GM12878 (cell line): ENCODE data around the gene PRDM15. TPM values are rescaled to one million over a fixed set of nuclear protein-coding genes. Genes with fewer than 3 reads are reported as not detected.

Source experiments
- ATAC-seq: fragments of 200-7000 bp; cut with Tn5 transposase; 3 replicates; pipeline ENCODE4 v1.9.1; 2020; ENCODE audit warnings: mild to moderate bottlenecking, moderate library complexity
- BruUV-seq: library from RNA; stranded (reverse); fragments of 400-500 nt; replicated peaks from 2 replicates; lab custom pipeline; 2021; lab: Mats Ljungman, UMichigan
- CTCF ChIA-PET: fragments of 300-600 bp; sonication (Branson Sonifier 250); formaldehyde crosslinking; extraction: SDS; loops from one replicate; lab custom pipeline; 2021; ENCODE audit warnings: inconsistent platforms; lab: Yijun Ruan, JAX
- POLR2A ChIA-PET: fragments of 350-600 bp; formaldehyde crosslinking; extraction: SDS; loops from one replicate; lab custom pipeline; 2021; ENCODE audit warnings: inconsistent platforms; lab: Charles Lee
- RAD21 ChIA-PET: fragments of 300-600 bp; sonication (Branson Sonifier 250); formaldehyde crosslinking; loops from one replicate; lab custom pipeline; 2023; ENCODE audit warnings: antibody characterized with exemption; ENCODE audit not compliant: unreplicated experiment; lab: Charles Lee
- SMC1A ChIA-PET: fragments of 300-600 bp; sonication (Branson Sonifier 250); formaldehyde crosslinking; loops from one replicate; lab custom pipeline; 2023; ENCODE audit not compliant: unreplicated experiment, uncharacterized antibody; lab: Charles Lee
- DNase-seq: peaks from one replicate; pipeline ENCODE4 v3.0.0-alpha.2; 2011; ENCODE audit warnings: low read depth, low spot score
- FAIRE-seq: peaks from 3 replicates; lab custom pipeline; 2011; peaks lifted over from hg19 to GRCh38; lab: Jason Lieb, UNC
- H2AFZ ChIP-seq: 2 replicates; pipeline ENCODE4 v1.6.0; 2011; ENCODE audit warnings: low read depth, low read length, control low read depth; ENCODE audit not compliant: control insufficient read depth
- H3K27ac ChIP-seq: 2 replicates; pipeline ENCODE4 v1.5.1; 2011; ENCODE audit warnings: control low read depth; ENCODE audit not compliant: control insufficient read depth, insufficient read depth
- H3K27me3 ChIP-seq, 2 experiments: replicated peaks in 1 of 2; 2 replicates each; pipeline versions ENCODE4 v1.6.0 to v1.6.1; 2011; ENCODE audit warnings: low read length in 1 of 2; ENCODE audit not compliant: control insufficient read depth in 2 of 2, insufficient read depth in 2 of 2
- H3K36me3 ChIP-seq, 2 experiments: 2 replicates each; pipeline ENCODE4 v1.5.1; 2011; ENCODE audit warnings: low read length in 1 of 2; ENCODE audit not compliant: control insufficient read depth in 2 of 2, insufficient read depth in 2 of 2
- H3K4me1 ChIP-seq: 2 replicates; pipeline ENCODE4 v1.6.1; 2011; ENCODE audit warnings: mild to moderate bottlenecking, low read length, moderate library complexity, mixed read lengths; ENCODE audit not compliant: control insufficient read depth, insufficient read depth
- H3K4me2 ChIP-seq: 2 replicates; pipeline ENCODE4 v1.6.0; 2011; ENCODE audit warnings: control low read depth; ENCODE audit not compliant: control insufficient read depth, insufficient read depth
- H3K4me3 ChIP-seq: fragments of 200-600 bp; sonication (generic); 2 replicates; pipeline ENCODE4 v1.5.1; 2016
- H3K79me2 ChIP-seq: 2 replicates; pipeline ENCODE4 v1.6.0; 2011; ENCODE audit warnings: low read length; ENCODE audit not compliant: control insufficient read depth, insufficient read depth
- H3K9ac ChIP-seq: 2 replicates; pipeline ENCODE4 v1.8.0; 2011; ENCODE audit warnings: low read length, control low read depth, mixed read lengths; ENCODE audit not compliant: control insufficient read depth, insufficient read depth
- H3K9me3 ChIP-seq: replicated peaks from 3 replicates; pipeline ENCODE4 v1.5.1; 2011; ENCODE audit warnings: mild to moderate bottlenecking, low read length; ENCODE audit not compliant: control insufficient read depth, insufficient read depth
- H4K20me1 ChIP-seq: 2 replicates; pipeline ENCODE4 v1.6.0; 2011; ENCODE audit not compliant: control insufficient read depth, insufficient read depth
- BMI1 ChIP-seq: fragments of 450-650 bp; IDR thresholded peaks from 2 replicates; pipeline ENCODE4 v1.6.1; 2016; ENCODE audit warnings: mild to moderate bottlenecking, moderate library complexity, borderline replicate concordance
- CBX3 ChIP-seq: fragments of 200-600 bp; sonication (generic); IDR thresholded peaks from 2 replicates; pipeline ENCODE4 v1.6.1; 2016; ENCODE audit warnings: low read depth, borderline replicate concordance
- LARP7 ChIP-seq: fragments of 450-650 bp; IDR thresholded peaks from 2 replicates; pipeline ENCODE4 v1.6.1; 2017; ENCODE audit warnings: mild to moderate bottlenecking
- NRF1 ChIP-seq: conservative IDR thresholded peaks from 2 replicates; pipeline ENCODE4 v1.6.1; 2011; ENCODE audit warnings: mild to moderate bottlenecking, low read depth, low read length, improper control_type of control experiment
- POLR2A ChIP-seq: IDR thresholded peaks from 2 replicates; pipeline ENCODE4 v1.6.1; 2011; ENCODE audit warnings: low read depth, mild to moderate bottlenecking, low read length
- SMAD1 ChIP-seq: fragments of 450-650 bp; IDR thresholded peaks from 2 replicates; pipeline ENCODE4 v1.6.1; 2018; ENCODE audit warnings: mild to moderate bottlenecking, low read depth; ENCODE audit not compliant: partially characterized antibody
- SMARCA5 ChIP-seq: fragments of 450-650 bp; IDR thresholded peaks from 2 replicates; pipeline ENCODE4 v1.6.1; 2017; ENCODE audit warnings: mild to moderate bottlenecking
- WRNIP1 ChIP-seq: IDR thresholded peaks from 2 replicates; pipeline ENCODE4 v1.6.1; 2011; ENCODE audit warnings: low read depth, low read length, improper control_type of control experiment, borderline replicate concordance
- ZNF384 ChIP-seq: IDR thresholded peaks from 2 replicates; pipeline ENCODE4 v1.6.1; 2012; ENCODE audit warnings: low read depth, mild to moderate bottlenecking, low read length, improper control_type of control experiment, borderline replicate concordance
- WGBS: methylation state at CpG from one replicate; pipeline ENCODE4 v1.1.6; 2016; ENCODE audit warnings: low lambda C conversion rate; ENCODE audit not compliant: insufficient replicate concordance, insufficient coverage; ENCODE audit errors: missing lambda C conversion rate; 5-methylcytosine and 5-hydroxymethylcytosine counted together
- in situ Hi-C: fragments of 300-500 bp; cut with MboI; formaldehyde crosslinking; loops from 9 replicates; pipeline ENCODE4 v1.14.3; 2018; ENCODE audit warnings: mixed read lengths
- intact Hi-C: fragments of 100-400 bp; cut with micrococcal nuclease; formaldehyde crosslinking; loops from one replicate; pipeline ENCODE4 v1.14.2; 2022; ENCODE audit not compliant: unreplicated experiment
- polyA plus RNA-seq, 11 experiments: library from polyadenylated mRNA; depleted of rRNA in 4 of 11; unstranded in 6 of 11; stranded (reverse) in 5 of 11; fragments of >200 nt; fragmentation: Nextera tagmentation in 4 of 11; fragmentation: Illumina TruSeq in 1 of 11; extraction: Ambion mirVana in 4 of 11; extraction: Trizol in 1 of 11; gene quantifications; 1 replicate in 1 of 11; 2 replicates in 10 of 11; pipeline versions ENCODE4 v1.2.1 to v1.2.3, GENCODE V29; 2011 to 2016; ENCODE audit warnings: inconsistent platforms in 2 of 11, missing spikeins in 2 of 11, low read depth in 1 of 11
- total RNA-seq, 4 experiments: library from RNA; depleted of rRNA in 3 of 4; stranded (reverse); fragments of >200 nt in 3 of 4; fragmentation: Illumina TruSeq in 1 of 4; extraction: Trizol in 1 of 4; gene quantifications; 2 replicates each; pipeline versions ENCODE4 v1.2.1 to v1.2.3, GENCODE V29; 2013 to 2021
- TF ChIP-seq, protein P1 (sequence below): fragments of 450-650 bp; IDR thresholded peaks from 2 replicates; pipeline ENCODE4 v1.6.1; 2017; ENCODE audit warnings: mild to moderate bottlenecking, moderate library complexity
- TF ChIP-seq, protein P2 (sequence below): fragments of 150-350 bp; IDR thresholded peaks from 2 replicates; pipeline ENCODE4 v1.6.1; 2016; ENCODE audit warnings: low read depth, low read length
- TF ChIP-seq, protein P3 (sequence below): fragments of 450-650 bp; formaldehyde crosslinking; IDR thresholded peaks from 2 replicates; pipeline ENCODE4 v1.4.0; 2022; ENCODE audit warnings: mild to moderate bottlenecking, moderate library complexity
- TF ChIP-seq, protein P4 (sequence below): IDR thresholded peaks from 2 replicates; pipeline ENCODE4 v1.6.1; 2011; ENCODE audit warnings: mild to moderate bottlenecking, low read depth, low read length, moderate library complexity; ENCODE audit not compliant: insufficient replicate concordance

Gene PRDM15
- total and polyA plus RNA-seq, 10 of the 15 experiments (the other 5 are each of a cell fraction or from before 2014, with no cell fraction given): 2.2 to 16.0 (median 8.6) TPM

DNA sequence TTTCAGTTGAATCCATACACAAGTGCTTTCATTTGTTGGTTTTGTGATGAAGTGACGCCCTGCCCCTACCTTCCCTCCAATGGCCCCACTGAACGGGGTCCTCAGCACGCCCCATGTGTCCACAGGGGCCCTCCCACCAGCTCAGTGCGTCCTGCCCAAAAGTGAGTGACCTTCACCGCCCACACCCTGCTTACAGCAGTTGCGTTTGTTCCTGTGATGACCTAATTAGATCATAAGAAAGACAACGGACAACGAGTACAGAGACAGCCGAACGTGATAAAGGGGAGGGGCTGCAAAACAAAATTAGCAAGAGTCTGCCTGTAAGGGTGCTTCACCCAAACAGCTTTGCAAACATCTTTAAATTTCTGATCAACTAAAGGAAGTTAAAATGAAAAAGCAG is 74.1 kb downstream of the PRDM15 start:
- Histone ChIP-seq H3K36me3 (peaks cover 22 to 37% of the 10 kb centered on the region in 2 experiments), H3K4me3 (no peak overlapping the region), H3K27me3 (no peaks in the 10 kb centered on the region), H2AFZ (no peak overlapping the region), H3K9me3 (no peaks in the 10 kb centered on the region; the same call in 2 of the 3 replicates), H3K27ac (no peak overlapping the region), H3K4me2 (no peak overlapping the region), H3K79me2 (no peaks in the 10 kb centered on the region), H4K20me1 (no peaks in the 10 kb centered on the region), H3K4me1 (no peaks in the 10 kb centered on the region), H3K9ac (no peak overlapping the region)
- WGBS: 93% methylated on average over 10 of the region's 10 CpGs
- intact Hi-C loops (no loop called here), in situ Hi-C loops (no loop called here)
- no peak for DNase-seq
- no TSS peak for BruUV-seq
- ChIA-PET RAD21 (interaction anchor here (1.3 kb wide), 1 partner anchor 522 kb away, joined by 5 read pairs; no protein-coding TSS in a partner anchor), POLR2A (no interaction called here), CTCF (no interaction called here), SMC1A (no interaction called here)
- ATAC-seq: no peak
- FAIRE-seq: no peak
- TF ChIP-seq POLR2A: no peak
- TF ChIP-seq SMAD1: no peak
- TF ChIP-seq, protein P1, sequence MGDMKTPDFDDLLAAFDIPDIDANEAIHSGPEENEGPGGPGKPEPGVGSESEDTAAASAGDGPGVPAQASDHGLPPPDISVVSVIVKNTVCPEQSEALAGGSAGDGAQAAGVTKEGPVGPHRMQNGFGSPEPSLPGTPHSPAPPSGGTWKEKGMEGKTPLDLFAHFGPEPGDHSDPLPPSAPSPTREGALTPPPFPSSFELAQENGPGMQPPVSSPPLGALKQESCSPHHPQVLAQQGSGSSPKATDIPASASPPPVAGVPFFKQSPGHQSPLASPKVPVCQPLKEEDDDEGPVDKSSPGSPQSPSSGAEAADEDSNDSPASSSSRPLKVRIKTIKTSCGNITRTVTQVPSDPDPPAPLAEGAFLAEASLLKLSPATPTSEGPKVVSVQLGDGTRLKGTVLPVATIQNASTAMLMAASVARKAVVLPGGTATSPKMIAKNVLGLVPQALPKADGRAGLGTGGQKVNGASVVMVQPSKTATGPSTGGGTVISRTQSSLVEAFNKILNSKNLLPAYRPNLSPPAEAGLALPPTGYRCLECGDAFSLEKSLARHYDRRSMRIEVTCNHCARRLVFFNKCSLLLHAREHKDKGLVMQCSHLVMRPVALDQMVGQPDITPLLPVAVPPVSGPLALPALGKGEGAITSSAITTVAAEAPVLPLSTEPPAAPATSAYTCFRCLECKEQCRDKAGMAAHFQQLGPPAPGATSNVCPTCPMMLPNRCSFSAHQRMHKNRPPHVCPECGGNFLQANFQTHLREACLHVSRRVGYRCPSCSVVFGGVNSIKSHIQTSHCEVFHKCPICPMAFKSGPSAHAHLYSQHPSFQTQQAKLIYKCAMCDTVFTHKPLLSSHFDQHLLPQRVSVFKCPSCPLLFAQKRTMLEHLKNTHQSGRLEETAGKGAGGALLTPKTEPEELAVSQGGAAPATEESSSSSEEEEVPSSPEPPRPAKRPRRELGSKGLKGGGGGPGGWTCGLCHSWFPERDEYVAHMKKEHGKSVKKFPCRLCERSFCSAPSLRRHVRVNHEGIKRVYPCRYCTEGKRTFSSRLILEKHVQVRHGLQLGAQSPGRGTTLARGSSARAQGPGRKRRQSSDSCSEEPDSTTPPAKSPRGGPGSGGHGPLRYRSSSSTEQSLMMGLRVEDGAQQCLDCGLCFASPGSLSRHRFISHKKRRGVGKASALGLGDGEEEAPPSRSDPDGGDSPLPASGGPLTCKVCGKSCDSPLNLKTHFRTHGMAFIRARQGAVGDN: no peak
- TF ChIP-seq, protein P2, sequence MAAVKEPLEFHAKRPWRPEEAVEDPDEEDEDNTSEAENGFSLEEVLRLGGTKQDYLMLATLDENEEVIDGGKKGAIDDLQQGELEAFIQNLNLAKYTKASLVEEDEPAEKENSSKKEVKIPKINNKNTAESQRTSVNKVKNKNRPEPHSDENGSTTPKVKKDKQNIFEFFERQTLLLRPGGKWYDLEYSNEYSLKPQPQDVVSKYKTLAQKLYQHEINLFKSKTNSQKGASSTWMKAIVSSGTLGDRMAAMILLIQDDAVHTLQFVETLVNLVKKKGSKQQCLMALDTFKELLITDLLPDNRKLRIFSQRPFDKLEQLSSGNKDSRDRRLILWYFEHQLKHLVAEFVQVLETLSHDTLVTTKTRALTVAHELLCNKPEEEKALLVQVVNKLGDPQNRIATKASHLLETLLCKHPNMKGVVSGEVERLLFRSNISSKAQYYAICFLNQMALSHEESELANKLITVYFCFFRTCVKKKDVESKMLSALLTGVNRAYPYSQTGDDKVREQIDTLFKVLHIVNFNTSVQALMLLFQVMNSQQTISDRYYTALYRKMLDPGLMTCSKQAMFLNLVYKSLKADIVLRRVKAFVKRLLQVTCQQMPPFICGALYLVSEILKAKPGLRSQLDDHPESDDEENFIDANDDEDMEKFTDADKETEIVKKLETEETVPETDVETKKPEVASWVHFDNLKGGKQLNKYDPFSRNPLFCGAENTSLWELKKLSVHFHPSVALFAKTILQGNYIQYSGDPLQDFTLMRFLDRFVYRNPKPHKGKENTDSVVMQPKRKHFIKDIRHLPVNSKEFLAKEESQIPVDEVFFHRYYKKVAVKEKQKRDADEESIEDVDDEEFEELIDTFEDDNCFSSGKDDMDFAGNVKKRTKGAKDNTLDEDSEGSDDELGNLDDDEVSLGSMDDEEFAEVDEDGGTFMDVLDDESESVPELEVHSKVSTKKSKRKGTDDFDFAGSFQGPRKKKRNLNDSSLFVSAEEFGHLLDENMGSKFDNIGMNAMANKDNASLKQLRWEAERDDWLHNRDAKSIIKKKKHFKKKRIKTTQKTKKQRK: no peak
- no peak for TF ChIP-seq BMI1
- no peak for TF ChIP-seq NRF1
- TF ChIP-seq, protein P3, sequence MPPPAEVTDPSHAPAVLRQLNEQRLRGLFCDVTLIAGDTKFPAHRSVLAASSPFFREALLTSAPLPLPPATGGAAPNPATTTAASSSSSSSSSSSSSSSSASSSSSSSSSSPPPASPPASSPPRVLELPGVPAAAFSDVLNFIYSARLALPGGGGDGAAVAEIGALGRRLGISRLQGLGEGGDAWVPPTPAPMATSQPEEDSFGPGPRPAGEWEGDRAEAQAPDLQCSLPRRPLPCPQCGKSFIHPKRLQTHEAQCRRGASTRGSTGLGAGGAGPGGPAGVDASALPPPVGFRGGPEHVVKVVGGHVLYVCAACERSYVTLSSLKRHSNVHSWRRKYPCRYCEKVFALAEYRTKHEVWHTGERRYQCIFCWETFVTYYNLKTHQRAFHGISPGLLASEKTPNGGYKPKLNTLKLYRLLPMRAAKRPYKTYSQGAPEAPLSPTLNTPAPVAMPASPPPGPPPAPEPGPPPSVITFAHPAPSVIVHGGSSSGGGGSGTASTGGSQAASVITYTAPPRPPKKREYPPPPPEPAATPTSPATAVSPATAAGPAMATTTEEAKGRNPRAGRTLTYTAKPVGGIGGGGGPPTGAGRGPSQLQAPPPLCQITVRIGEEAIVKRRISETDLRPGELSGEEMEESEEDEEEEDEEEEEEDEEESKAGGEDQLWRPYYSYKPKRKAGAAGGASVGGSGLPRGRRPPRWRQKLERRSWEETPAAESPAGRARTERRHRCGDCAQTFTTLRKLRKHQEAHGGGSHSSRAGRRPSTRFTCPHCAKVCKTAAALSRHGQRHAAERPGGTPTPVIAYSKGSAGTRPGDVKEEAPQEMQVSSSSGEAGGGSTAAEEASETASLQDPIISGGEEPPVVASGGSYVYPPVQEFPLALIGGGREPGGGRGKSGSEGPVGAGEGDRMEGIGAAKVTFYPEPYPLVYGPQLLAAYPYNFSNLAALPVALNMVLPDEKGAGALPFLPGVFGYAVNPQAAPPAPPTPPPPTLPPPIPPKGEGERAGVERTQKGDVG (CRISPR knock-in tag): no peak
- no peak for TF ChIP-seq LARP7
- TF ChIP-seq CBX3: no peak
- no peak for TF ChIP-seq ZNF384
- no peak for TF ChIP-seq SMARCA5
- TF ChIP-seq WRNIP1: no peak
- TF ChIP-seq, protein P4, sequence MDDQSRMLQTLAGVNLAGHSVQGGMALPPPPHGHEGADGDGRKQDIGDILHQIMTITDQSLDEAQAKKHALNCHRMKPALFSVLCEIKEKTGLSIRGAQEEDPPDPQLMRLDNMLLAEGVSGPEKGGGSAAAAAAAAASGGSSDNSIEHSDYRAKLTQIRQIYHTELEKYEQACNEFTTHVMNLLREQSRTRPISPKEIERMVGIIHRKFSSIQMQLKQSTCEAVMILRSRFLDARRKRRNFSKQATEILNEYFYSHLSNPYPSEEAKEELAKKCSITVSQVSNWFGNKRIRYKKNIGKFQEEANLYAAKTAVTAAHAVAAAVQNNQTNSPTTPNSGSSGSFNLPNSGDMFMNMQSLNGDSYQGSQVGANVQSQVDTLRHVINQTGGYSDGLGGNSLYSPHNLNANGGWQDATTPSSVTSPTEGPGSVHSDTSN: no peak
